Activated CD8-positive, alpha-beta memory T cell treated with anti-CD3 and anti-CD28 coated beads for 24 hours (primary cell): ENCODE measurements around the gene GDPD5.
"Not testable (repeated sequence)": the region's sequence is repeated elsewhere in the genome, so short reads cannot be mapped to it uniquely, and the experiment has no call there.

ENCODE experiments used
- DNase-seq: peaks from one replicate; pipeline ENCODE4 v3.0.0-alpha.2; 2020

Gene GDPD5

GRCh38 chr11:75427181-75427580 lies 98.6 kb downstream of the GDPD5 start:
- no peak for DNase-seq

- DNase-seq: no peak
Measured at GRCh38 chr11:75426720-75427086, 99.0 kb downstream of the GDPD5 start.

GRCh38 chr11:75425422-75425821 lies 100.3 kb downstream of the GDPD5 start:
- DNase-seq: no peak

- DNase-seq: no peak
Measured at GRCh38 chr11:75424396-75424795, 101.3 kb downstream of the GDPD5 start.

GRCh38 chr11:75423721-75424120 lies 102.0 kb downstream of the GDPD5 start:
- no peak for DNase-seq

- DNase-seq: no peak
Measured at GRCh38 chr11:75422248-75423231, 103.2 kb downstream of the GDPD5 start.

GRCh38 chr11:75421902-75422247 lies 103.9 kb downstream of the GDPD5 start:
- no peak for DNase-seq

GRCh38 chr11:75421035-75421602 lies 104.6 kb downstream of the GDPD5 start:
- DNase-seq: no peak

GRCh38 chr11:75420224-75421034 lies 105.3 kb downstream of the GDPD5 start:
- no peak for DNase-seq

GRCh38 chr11:75413864-75414263 lies 111.9 kb downstream of the GDPD5 start:
- DNase-seq: no peak

GRCh38 chr11:75413146-75413545 lies 112.6 kb downstream of the GDPD5 start:
- DNase-seq: not testable (repeated sequence)

GRCh38 chr11:75409971-75410370 lies 115.8 kb downstream of the GDPD5 start:
- not testable (repeated sequence) for DNase-seq

- no peak for DNase-seq
Measured at GRCh38 chr11:75408957-75409219, 116.9 kb downstream of the GDPD5 start.

GRCh38 chr11:75406338-75406777 lies 119.4 kb downstream of the GDPD5 start:
- DNase-seq: no peak

GRCh38 chr11:75403983-75404658 lies 121.6 kb downstream of the GDPD5 start:
- DNase-seq: no peak

- no peak for DNase-seq
Measured at GRCh38 chr11:75403037-75403436, 122.7 kb downstream of the GDPD5 start.

- no peak for DNase-seq
Measured at GRCh38 chr11:75402002-75402773, 123.6 kb downstream of the GDPD5 start.

GRCh38 chr11:75400146-75400865 lies 125.4 kb downstream of the GDPD5 start:
- DNase-seq: peak; percentile 68

- peak; percentile 95 for DNase-seq
Measured at GRCh38 chr11:75399344-75400145, 126.2 kb downstream of the GDPD5 start, which contains the start of gene RPS3. RPS3 (plus strand) TSS chr11:75399518; CDS start chr11:75399548, 30 bp downstream.

GRCh38 chr11:75398906-75399305 lies 126.8 kb downstream of the GDPD5 start:
- DNase-seq: no peak
